Ovary (tissue), 9 donors: Measurements from ENCODE around the gene SEMA3E. TPM values are rescaled to one million over a fixed set of nuclear protein-coding genes. Genes with fewer than 3 reads are reported as not detected.

Experiments
- polyA plus RNA-seq, 2 donors: library from polyadenylated mRNA; stranded (reverse); fragments of 200-250 nt in 1 of 2; fragments of 350-450 nt in 1 of 2; fragmentation: Illumina TruSeq in 1 of 2; extraction: RNeasy Lipid Tissue Mini Kit (QIAGEN cat#74804) in 1 of 2; gene quantifications; one replicate each; pipeline ENCODE4 v1.2.3, GENCODE V29; 2013 to 2014
- small RNA-seq: library from RNA; depleted of rRNA; stranded (forward); fragments of <200 nt; gene quantifications from one replicate; pipeline ENCODE3, GENCODE V24; 2016
- total RNA-seq, 7 donors: library from RNA; depleted of rRNA in 2 of 7; stranded (reverse); fragments of >200 nt in 2 of 7; fragmentation: NEBNext Ultra II Directional in 3 of 7; extraction: Animal tissue kit (Norgen Biotek cat#: 25700) in 3 of 7; gene quantifications; one replicate each; pipeline versions ENCODE4 v1.1.0 to v1.2.4, GENCODE V29; 2016 to 2023
- donor health status: DM: no; HTN: no; CAD: no; lungs with moderate emphysema.
- donor health status: DM: no; HTN: no; CAD: no.
- donor health status: Bipolar disorder and iron deficiency.
- donor health status: DM: yes; HTN: yes; CAD: no.
- donor health status: DM: no; HTN: no; CAD: no.
- donor health status: DM: yes; HTN: yes; CAD: no.

Gene SEMA3E
- total and polyA plus RNA-seq, 9 donors: 0.10 to 2.2 (median 0.42) TPM; not detected in 2

Small RNA genes within 50 kb of the gene (small RNA-seq; reads per million reads assigned to genes)
- gene AC079987.1: not detected
